Endothelial cell of umbilical vein (primary cell): Measurements from ENCODE around the gene FLT1. TPM values are rescaled to one million over a fixed set of nuclear protein-coding genes. Genes with fewer than 3 reads are reported as not detected.

ENCODE experiments used
- BruUV-seq: library from RNA; stranded (reverse); fragments of 400-500 nt; replicated peaks from 2 replicates; lab custom pipeline; 2021; lab: Mats Ljungman, UMichigan
- CTCF ChIA-PET: fragments of 300-600, 350-600 bp; sonication (Branson Sonifier 250); formaldehyde crosslinking; loops from one replicate; lab custom pipeline; 2021; ENCODE audit warnings: antibody characterized with exemption, inconsistent platforms; lab: Charles Lee
- POLR2A ChIA-PET: fragments of 300-600, 350-600 bp; sonication (Branson Sonifier 250); formaldehyde crosslinking; loops from one replicate; lab custom pipeline; 2021; ENCODE audit warnings: antibody characterized with exemption, inconsistent platforms; lab: Charles Lee
- DNase-seq: peaks from one replicate; pipeline ENCODE4 v3.0.0-alpha.2; 2011; ENCODE audit warnings: low read depth, low spot score
- FAIRE-seq: peaks from 2 replicates; lab custom pipeline; 2011; peaks lifted over from hg19 to GRCh38; lab: Jason Lieb, UNC
- H2AFZ ChIP-seq: 2 replicates; pipeline ENCODE4 v1.6.0; 2012; ENCODE audit warnings: low read depth, low read length, control low read depth, inconsistent platforms
- H3K27ac ChIP-seq: 2 replicates; pipeline ENCODE4 v1.5.1; 2011; ENCODE audit warnings: low read depth, mild to moderate bottlenecking, control low read depth, low read length, moderate library complexity; ENCODE audit not compliant: insufficient read depth
- H3K27me3 ChIP-seq, 2 experiments: 2 replicates each; pipeline versions ENCODE4 v1.6.0 to v1.6.1; 2011; ENCODE audit warnings: low read length in 2 of 2, mixed read lengths in 1 of 2; ENCODE audit not compliant: control insufficient read depth in 2 of 2, insufficient read depth in 2 of 2
- H3K36me3 ChIP-seq, 2 experiments: 2 replicates in 1 of 2; 3 replicates in 1 of 2; pipeline ENCODE4 v1.5.1; 2011; ENCODE audit warnings: low read length in 2 of 2, mild to moderate bottlenecking in 1 of 2, moderate library complexity in 1 of 2; ENCODE audit not compliant: control insufficient read depth in 2 of 2, insufficient read depth in 2 of 2; ENCODE audit errors: extremely low read depth in 1 of 2
- H3K4me1 ChIP-seq: 3 replicates; pipeline ENCODE4 v1.5.1; 2011; ENCODE audit warnings: mild to moderate bottlenecking, low read length; ENCODE audit not compliant: control insufficient read depth, insufficient read depth; ENCODE audit errors: extremely low read depth
- H3K4me2 ChIP-seq: 2 replicates; pipeline ENCODE4 v1.6.1; 2011; ENCODE audit warnings: low read length, control low read depth, mixed read lengths; ENCODE audit not compliant: insufficient read depth
- H3K4me3 ChIP-seq, 3 experiments: fragments of 200-600 bp in 1 of 3; sonication (generic), shearing (Covaris generic) in 1 of 3; replicated peaks in 1 of 3; 2 replicates each; pipeline ENCODE4 v1.5.1; 2011 to 2016; ENCODE audit warnings: control low read depth in 3 of 3, low read length in 3 of 3, mild to moderate bottlenecking in 2 of 3, inconsistent platforms in 1 of 3, low read depth in 1 of 3, moderate library complexity in 1 of 3; ENCODE audit not compliant: insufficient read depth in 1 of 3
- H3K79me2 ChIP-seq: 2 replicates; pipeline ENCODE4 v1.6.0; 2012; ENCODE audit warnings: low read length, inconsistent platforms; ENCODE audit not compliant: control insufficient read depth, insufficient read depth
- H3K9ac ChIP-seq: replicated peaks from 2 replicates; pipeline ENCODE3; 2011; ENCODE audit warnings: low read length, control low read depth; ENCODE audit not compliant: insufficient read depth; ENCODE audit errors: extremely low read depth
- H3K9me1 ChIP-seq: replicated peaks from 3 replicates; pipeline ENCODE4 v1.6.0; 2011; ENCODE audit warnings: mild to moderate bottlenecking, low read length; ENCODE audit not compliant: control insufficient read depth, insufficient read depth; ENCODE audit errors: extremely low read depth
- H3K9me3 ChIP-seq: replicated peaks from 2 replicates; pipeline ENCODE4 v1.5.1; 2012; ENCODE audit warnings: low read length, inconsistent platforms; ENCODE audit not compliant: control insufficient read depth, insufficient read depth
- H4K20me1 ChIP-seq: replicated peaks from 2 replicates; pipeline ENCODE3; 2011; ENCODE audit warnings: mild to moderate bottlenecking, low read length; ENCODE audit not compliant: control insufficient read depth, insufficient read depth; ENCODE audit errors: extremely low read depth
- CTCF ChIP-seq, 2 donors: IDR thresholded peaks; 1 replicate in 1 of 2; 2 replicates in 1 of 2; pipeline ENCODE4 v1.5.1; 2011; ENCODE audit warnings: low read length in 2 of 2, mild to moderate bottlenecking in 2 of 2, moderate library complexity in 2 of 2, control low read depth in 1 of 2, inconsistent platforms in 1 of 2, low read depth in 1 of 2; ENCODE audit not compliant: insufficient read depth in 1 of 2; ENCODE audit errors: extremely low read depth in 1 of 2
- EZH2 ChIP-seq: IDR thresholded peaks from 2 replicates; pipeline ENCODE4 v1.6.1; 2012; ENCODE audit warnings: borderline replicate concordance, low read depth, mild to moderate bottlenecking, moderate library complexity, low read length, inconsistent platforms; ENCODE audit not compliant: severe bottlenecking
- JUN ChIP-seq: IDR thresholded peaks from 2 replicates; pipeline ENCODE4 v1.6.1; 2011; ENCODE audit warnings: borderline replicate concordance, low read depth; ENCODE audit not compliant: insufficient read length, insufficient read depth
- POLR2A ChIP-seq: IDR thresholded peaks from 2 replicates; pipeline ENCODE4 v1.6.1; 2012; ENCODE audit warnings: low read depth, mild to moderate bottlenecking, control low read depth, low read length
- POLR2AphosphoS5 ChIP-seq: IDR thresholded peaks from 2 replicates; pipeline ENCODE4 v1.6.1; 2012; ENCODE audit warnings: low read depth, mild to moderate bottlenecking, control low read depth, low read length, moderate library complexity; ENCODE audit not compliant: insufficient read depth
- dilution Hi-C: fragments of 300-500 bp; cut with MboI; formaldehyde crosslinking; loops from one replicate; pipeline ENCODE4 v1.15.0; 2019; ENCODE audit warnings: low sequenced_read_pairs; ENCODE audit not compliant: extremely low pct_ligation_motif_present
- intact Hi-C: fragments of 100-400 bp; cut with micrococcal nuclease; formaldehyde crosslinking; loops from one replicate; pipeline ENCODE4 v1.10.0; 2022
- polyA plus RNA-seq, 4 experiments: library from polyadenylated mRNA; depleted of rRNA in 3 of 4; stranded (reverse) in 3 of 4; unstranded in 1 of 4; fragments of >200 nt; gene quantifications; 2 replicates each; pipeline versions ENCODE4 v1.2.1 to v1.2.3, GENCODE V29; 2011 to 2012; ENCODE audit warnings: missing spikeins in 1 of 4
- total RNA-seq: library from RNA; stranded (reverse); gene quantifications from 2 replicates; pipeline ENCODE4 v1.2.3, GENCODE V29; 2021

FLT1 gene
- total and polyA plus RNA-seq, 2 donors (not counting 3 experiments of a cell fraction or from before 2014, with no cell fraction given) = 16.0 to 104 TPM

GRCh38 chr13:28408863-28409262, 86.1 kb downstream of the FLT1 start:
- dilution Hi-C loops (no loop called here), intact Hi-C loops (loop anchor here (1.0 to 2.0 kb wide), 14 partner anchors 17 to 270 kb away; partner anchors contain the start of genes PAN3 and POMP)
- H3K9me3 ChIP-seq = no peaks in the 10 kb centered on the region
- TSS peak; percentile 80 for BruUV-seq
- no peaks in the 10 kb centered on the region for H3K9me1 ChIP-seq
- H3K27ac ChIP-seq = peak overlapping the region; percentile 97
- H3K79me2 ChIP-seq = peaks cover 6% of the 10 kb centered on the region
- TF ChIP-seq POLR2AphosphoS5 (no peak), EZH2 (no peak), POLR2A (no peak), JUN (no peak), CTCF (IDR thresholded peaks at IDR 0.05; ENCODE audit: extremely low read depth in 1 of 2, insufficient read depth in 1 of 2, low read depth in 1 of 2, low read length in 2 of 2) (no peak)
- peak overlapping the region; percentile 50 for H3K9ac ChIP-seq
- no peak overlapping the region for H3K4me3 ChIP-seq
- no peak for DNase-seq
- H4K20me1 ChIP-seq = no peaks in the 10 kb centered on the region
- H3K27me3 ChIP-seq = no peaks in the 10 kb centered on the region
- ChIA-PET CTCF (interaction anchor here (0.7 to 3.1 kb wide), 22 partner anchors 13 to 388 kb away, joined by 3 to 13 read pairs (median 4); no protein-coding TSS in a partner anchor), POLR2A (interaction anchor here (1.2 to 1.6 kb wide), 4 partner anchors 17 to 86 kb away, joined by 3 to 12 read pairs (median 5); partner anchors contain the start of gene FLT1)
- peaks cover 0 to 2% of the 10 kb centered on the region in 2 experiments for H3K36me3 ChIP-seq
- H2AFZ ChIP-seq = no peak overlapping the region
- H3K4me2 ChIP-seq = no peak overlapping the region
- FAIRE-seq = no peak
- peaks cover 55% of the 10 kb centered on the region for H3K4me1 ChIP-seq
